Activated CD4-positive, alpha-beta T cell treated with anti-CD3 and anti-CD28 coated beads, Interleukin-2, amount 50 U/mL, for 24 hours (primary cell): ENCODE results near the gene ANO6.

Experiments
- DNase-seq, 2 donors: peaks; one replicate each; pipeline ENCODE4 v3.0.0-alpha.2; 2020; ENCODE audit warnings: low read depth in 1 of 2, low spot score in 1 of 2

ANO6 gene

GRCh38 chr12:45342171-45342570 is 126.3 kb downstream of the ANO6 start:
- no peak for DNase-seq

- DNase-seq: no peak
Observed at GRCh38 chr12:45342848-45343247, 127.0 kb downstream of the ANO6 start.

- no peak for DNase-seq
Observed at GRCh38 chr12:45343269-45344051, 127.6 kb downstream of the ANO6 start.

GRCh38 chr12:45348311-45348710 is 132.4 kb downstream of the ANO6 start:
- DNase-seq: no peak

GRCh38 chr12:45348986-45349385 is 133.1 kb downstream of the ANO6 start:
- no peak for DNase-seq

GRCh38 chr12:45349916-45350315 is 134.0 kb downstream of the ANO6 start:
- no peak for DNase-seq

GRCh38 chr12:45350861-45351260 is 135.0 kb downstream of the ANO6 start:
- no peak for DNase-seq

GRCh38 chr12:45351921-45352670 is 136.2 kb downstream of the ANO6 start:
- no peak for DNase-seq

GRCh38 chr12:45353944-45354343 is 138.0 kb downstream of the ANO6 start:
- DNase-seq: no peak

GRCh38 chr12:45354399-45354798 is 138.5 kb downstream of the ANO6 start:
- no peak for DNase-seq

- no peak for DNase-seq
Observed at GRCh38 chr12:45355730-45356129, 139.8 kb downstream of the ANO6 start.

GRCh38 chr12:45356822-45357538 is 141.1 kb downstream of the ANO6 start:
- no peak for DNase-seq

- no peak for DNase-seq
Observed at GRCh38 chr12:45357539-45358417, 141.9 kb downstream of the ANO6 start.

GRCh38 chr12:45362291-45362690 is 146.4 kb downstream of the ANO6 start:
- no peak for DNase-seq

- DNase-seq: no peak
Observed at GRCh38 chr12:45363903-45364302, 148.0 kb downstream of the ANO6 start.

GRCh38 chr12:45368841-45369489 is 153.1 kb downstream of the ANO6 start:
- DNase-seq: no peak

GRCh38 chr12:45377815-45378214 is 161.9 kb downstream of the ANO6 start:
- DNase-seq: no peak

GRCh38 chr12:45379261-45379660 is 163.4 kb downstream of the ANO6 start:
- no peak for DNase-seq

GRCh38 chr12:45381351-45381750 is 165.5 kb downstream of the ANO6 start:
- DNase-seq: no peak

GRCh38 chr12:45388545-45388944 is 172.7 kb downstream of the ANO6 start:
- no peak for DNase-seq
